Epidermal melanocyte (primary cell): ENCODE measurements around the gene ALDH1L1.
"Not testable (repeated sequence)": the region's sequence is repeated elsewhere in the genome, so short reads cannot be mapped to it uniquely, and the experiment has no call there.

Experiments
- DNase-seq: peaks from one replicate; pipeline ENCODE4 v3.0.0; 2011; ENCODE audit warnings: low spot score; ENCODE audit not compliant: insufficient read length

ALDH1L1 gene

DNA sequence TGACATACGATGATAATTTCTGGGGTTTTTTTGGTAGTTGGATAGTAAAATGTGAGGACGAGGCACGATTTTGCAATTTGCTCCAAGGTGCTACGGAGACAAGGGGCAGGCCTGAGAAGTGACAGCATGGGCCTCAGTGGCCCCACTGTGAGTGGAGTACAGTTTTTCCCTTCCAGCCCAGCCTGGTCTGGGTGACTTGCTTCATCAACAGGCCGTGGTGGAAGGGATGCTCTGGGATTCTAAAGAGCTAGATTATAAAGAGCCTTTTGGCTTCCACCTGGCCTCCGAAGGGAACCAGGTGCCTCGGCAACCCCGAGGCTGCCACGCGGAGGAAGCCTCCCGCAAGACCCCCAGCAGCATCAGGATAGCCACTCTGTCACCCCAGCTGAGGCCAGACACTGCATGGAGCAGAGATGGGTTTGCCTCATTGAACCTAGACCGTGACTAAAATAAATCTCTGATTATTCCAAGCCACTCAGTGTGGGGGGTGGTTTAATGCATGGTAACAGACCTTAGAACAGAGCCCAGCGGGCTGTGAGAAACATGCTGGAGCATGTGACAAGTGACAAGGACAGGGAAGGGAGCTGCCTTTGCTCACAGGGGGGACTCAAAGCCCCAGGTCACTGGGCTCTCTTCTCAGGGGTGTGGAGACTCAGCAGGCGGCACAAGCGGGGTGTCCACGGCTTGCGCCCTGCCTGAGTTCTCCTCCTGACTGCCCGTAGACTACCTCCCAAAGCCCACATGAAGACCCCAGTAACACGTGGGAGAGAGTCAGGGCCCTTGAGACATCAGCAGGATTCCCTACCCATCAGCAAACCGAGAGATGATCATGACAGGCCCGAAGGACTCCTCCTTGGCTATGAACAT lies 73.8 kb downstream of the ALDH1L1 start:
- no peak for DNase-seq

DNA sequence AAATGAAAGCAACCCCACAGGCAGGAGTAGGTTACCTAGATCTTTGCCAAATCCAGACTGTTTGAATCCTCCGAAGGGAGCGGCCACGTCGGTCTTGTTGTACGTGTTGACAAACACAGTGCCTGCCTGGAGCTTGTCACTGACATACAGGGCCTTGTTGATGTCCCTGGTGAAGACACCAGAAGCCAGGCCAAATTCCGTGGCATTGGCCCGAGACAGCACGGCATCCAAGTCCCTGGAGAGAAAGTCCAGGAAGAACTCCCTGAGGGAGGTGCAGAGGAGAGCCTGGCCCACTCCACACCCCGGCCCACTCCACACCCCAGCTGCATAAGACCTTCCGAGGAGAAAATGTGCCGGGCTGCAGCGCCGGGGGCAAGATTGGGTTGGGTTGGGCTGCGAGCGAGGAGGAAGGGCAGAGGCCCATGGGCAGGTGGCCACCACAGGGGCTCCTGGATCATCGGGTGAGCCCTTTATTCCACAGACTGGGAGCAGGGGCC lies 74.6 kb downstream of the ALDH1L1 start:
- DNase-seq: no peak

DNA sequence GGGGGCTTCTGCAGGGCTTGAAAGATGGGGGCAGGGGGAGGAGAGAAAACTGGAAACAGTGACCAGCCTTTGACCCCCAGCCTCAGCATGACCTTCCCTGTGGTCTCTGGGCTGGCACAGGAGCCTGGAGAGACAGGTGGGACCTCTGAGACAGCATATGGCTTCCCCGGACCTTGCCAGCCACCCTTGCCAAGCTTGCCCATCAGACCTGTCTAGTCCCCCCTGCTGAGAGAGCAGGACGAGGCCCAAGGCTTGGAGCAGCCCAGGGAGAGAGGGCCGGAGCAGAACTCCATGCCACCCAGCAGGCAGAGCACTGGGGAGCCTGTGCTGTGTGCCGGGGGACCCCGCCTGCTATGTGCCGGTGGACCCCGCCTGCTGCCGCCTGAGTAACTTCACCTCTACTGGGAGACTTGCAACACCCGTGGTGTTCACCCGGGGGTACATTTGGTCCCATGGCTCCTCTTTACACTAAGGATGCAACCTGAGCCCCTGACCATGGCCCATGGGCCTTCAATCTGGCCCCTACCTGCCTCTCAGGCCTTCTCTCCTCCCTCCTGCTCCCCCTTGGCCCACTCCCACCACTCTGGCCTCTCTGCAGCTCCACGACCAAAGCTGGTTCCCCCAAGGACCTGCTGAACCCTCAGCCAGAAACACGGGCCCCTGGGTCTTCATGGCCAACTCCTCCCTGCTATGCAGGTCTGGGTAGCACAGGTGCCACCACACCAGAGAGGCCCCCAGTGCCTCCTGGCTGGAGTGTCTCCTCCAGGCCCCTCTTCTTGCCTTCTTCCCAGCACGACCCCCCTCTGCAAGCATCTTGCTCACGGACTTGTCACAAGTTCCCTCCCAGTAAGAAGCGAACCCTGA lies 75.4 kb downstream of the ALDH1L1 start:
- DNase-seq: no peak

DNA sequence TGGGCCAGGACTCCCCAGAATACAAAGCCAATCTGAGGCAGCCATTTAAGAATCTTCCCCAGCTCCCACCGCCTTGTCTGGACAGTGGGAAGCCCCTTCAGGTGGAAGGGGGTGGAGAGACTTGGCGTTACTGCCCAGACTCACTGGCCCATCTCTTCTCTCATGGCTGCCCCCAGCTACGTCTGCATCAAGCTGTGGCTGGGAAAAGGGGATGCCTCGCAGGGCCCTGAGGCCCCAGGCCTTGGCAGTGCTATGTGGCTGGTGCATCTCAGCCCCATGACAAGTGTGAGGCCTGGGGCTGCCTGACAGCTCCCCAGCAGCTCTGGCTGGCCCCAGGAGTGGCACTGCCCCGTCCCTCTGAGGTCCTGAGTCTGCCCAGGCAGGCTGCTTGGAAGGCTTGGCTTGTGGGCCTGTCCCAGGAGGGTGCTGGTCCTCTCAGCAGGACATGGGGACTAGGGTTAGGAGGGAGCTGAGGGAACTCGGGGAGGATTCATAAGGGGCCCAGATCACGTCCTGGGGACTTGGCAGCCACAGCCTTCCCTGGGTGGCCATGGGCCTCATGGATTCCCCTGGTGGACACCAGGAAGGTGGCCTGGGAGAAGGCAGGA lies 76.3 kb downstream of the ALDH1L1 start:
- DNase-seq: no peak

- no peak for DNase-seq
These were observed 77.0 kb downstream of the ALDH1L1 start for GRCh38 chr3:126103121-126104027.

GRCh38 chr3:126102530-126102951 lies 77.8 kb downstream of the ALDH1L1 start:
- no peak for DNase-seq

GRCh38 chr3:126102011-126102410 lies 78.4 kb downstream of the ALDH1L1 start:
- DNase-seq: no peak

GRCh38 chr3:126101521-126101982 lies 78.8 kb downstream of the ALDH1L1 start:
- DNase-seq: no peak

GRCh38 chr3:126100634-126101301 lies 79.6 kb downstream of the ALDH1L1 start:
- DNase-seq: no peak

- no peak for DNase-seq
These were observed 80.1 kb downstream of the ALDH1L1 start for GRCh38 chr3:126100269-126100633.

DNA sequence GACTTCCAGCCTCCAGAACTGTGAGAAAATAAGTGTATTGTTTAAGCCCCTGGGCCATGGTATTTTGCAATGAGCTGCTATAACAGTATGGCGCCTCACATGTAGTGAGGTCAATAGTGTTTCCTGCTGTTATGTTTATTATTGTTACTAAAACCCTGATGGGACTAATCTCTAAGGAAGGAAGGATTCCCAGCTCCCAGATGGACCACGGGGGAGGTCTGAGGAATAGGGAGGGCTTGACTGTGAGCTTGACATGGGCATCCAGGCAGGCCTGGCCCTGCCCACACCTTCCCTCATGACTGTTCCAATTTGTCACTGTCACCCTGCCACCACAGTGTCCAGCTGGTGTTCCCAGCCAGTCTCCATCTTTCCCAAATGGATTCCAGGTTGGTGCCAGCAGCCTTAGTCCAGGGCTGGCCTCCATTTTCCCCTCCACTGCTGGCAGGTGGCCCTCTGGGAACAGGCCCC lies 82.0 kb downstream of the ALDH1L1 start:
- DNase-seq: no peak

DNA sequence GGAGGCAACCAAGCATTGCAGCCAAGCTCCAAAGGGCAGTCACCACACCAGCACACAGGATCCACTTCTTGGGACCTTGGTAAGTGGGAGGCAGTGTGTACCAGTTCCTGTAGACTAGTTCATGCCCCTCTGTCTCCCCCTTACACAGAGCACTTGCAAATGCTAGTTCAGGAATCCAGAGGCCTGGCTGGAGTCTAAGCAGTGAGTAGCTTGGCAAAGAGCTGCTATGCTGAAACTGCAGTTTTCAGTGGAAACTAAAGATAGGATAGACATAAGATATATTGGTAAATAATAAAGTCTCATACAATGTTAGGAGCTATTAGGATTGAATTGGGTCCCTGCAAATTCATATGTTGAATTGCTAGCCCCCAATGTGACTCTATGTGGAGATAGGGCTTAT lies 82.6 kb downstream of the ALDH1L1 start:
- DNase-seq: no peak

DNA sequence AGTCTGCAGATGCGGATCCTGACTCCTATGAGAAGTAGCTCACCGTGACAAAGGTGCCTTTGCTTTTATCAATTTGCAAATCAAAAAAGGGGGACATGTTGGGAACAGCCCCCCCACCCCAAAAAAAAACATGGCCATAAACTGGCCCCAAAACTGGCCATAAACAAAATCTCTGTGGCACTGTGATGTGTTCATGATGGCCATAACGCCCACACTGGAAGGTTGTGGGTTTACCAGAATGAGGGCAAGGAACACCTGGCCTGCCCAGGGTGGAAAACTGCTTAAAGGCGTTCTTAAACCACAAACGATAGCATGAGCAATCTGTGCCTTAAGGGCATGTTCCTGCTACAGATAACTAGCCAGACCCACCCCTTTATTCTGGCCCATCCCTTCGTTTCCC lies 84.1 kb downstream of the ALDH1L1 start:
- DNase-seq: not testable (repeated sequence)

- not testable (repeated sequence) for DNase-seq
These were observed 88.3 kb downstream of the ALDH1L1 start for GRCh38 chr3:126092128-126092527.

DNA sequence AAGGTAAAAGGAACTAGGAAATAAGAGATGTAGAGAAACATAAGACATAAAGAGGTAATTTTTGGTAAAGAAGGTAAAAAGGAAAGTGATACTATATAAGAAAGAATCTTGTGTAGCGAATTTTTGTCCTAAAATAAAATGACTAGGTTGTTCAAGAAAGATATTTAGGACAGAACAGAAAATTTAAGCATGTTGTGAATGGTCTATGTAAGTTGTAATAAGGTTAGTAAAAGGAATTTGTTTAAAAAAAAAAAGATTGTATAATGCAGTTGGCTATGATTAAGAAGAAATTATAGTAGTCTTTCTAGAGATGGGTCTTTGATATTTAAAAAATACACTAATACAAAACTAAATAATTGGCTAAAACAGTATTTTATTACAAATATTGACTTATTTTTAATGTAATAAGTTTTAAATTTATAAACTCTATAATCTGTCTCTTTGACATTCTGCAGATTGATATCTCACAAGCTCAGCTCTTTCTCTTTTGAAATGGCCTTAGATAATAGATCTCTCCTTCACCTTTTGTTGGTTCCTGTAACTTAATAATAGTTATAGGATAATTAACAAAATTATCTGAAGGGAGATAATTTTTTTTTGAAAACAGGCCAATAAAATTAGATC lies 92.7 kb downstream of the ALDH1L1 start:
- DNase-seq: no peak

DNA sequence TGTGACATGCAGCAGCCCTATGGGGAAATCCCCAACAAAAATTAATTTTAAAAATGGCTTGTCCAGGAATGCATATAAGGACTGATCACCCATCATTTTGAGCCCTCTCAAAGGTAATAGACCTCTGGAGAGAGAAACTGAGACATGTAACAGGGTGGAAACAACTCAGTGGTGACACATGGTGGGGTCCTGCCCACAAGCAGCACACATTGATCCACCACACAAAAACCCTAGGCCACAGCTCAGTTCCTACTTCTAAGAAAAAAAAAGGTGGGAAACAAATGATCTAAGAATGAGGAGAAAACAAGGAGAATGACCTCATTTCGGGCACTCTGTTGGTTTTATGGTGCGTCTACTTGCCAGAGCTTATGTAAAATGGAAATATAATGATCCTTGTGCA lies 94.5 kb downstream of the ALDH1L1 start:
- no peak for DNase-seq

DNA sequence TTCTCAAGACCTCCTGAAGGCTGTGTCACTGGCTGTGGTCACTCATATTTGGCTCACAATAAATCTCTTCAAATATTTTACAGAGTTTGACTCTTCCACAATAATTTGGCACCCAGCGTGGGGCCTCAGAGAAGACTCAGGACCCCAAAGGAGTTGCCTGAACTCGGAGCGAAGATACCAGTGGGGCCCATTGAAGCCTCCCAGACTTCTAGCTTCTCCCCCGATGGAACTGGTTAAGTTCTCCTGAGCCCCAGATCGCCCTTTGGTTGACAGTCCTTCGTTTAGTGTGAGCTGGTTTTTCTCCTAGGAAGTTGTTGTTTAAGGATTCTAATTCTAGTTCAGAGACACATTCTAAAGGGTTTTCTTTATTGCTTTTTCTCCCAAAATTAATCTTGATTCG lies 95.1 kb downstream of the ALDH1L1 start:
- DNase-seq: no peak

- DNase-seq: no peak
These were observed 95.6 kb downstream of the ALDH1L1 start for GRCh38 chr3:126084768-126085180.
